Activated CD4-positive, alpha-beta T cell treated with anti-CD3 and anti-CD28 coated beads, Interleukin-2, amount 10 ng/mL, durations not matched to agents 24 days and 14 days (primary cell): Measurements from ENCODE around the gene CACNA2D3. TPM values are rescaled to one million over a fixed set of nuclear protein-coding genes. Genes with fewer than 3 reads are reported as not detected.

ENCODE experiments used
- DNase-seq: peaks from one replicate; pipeline ENCODE4 v3.0.0; 2022
- H3K27ac Mint-ChIP-seq: one replicate; pipeline ENCODE4 v1.8.0; 2022; ENCODE audit warnings: mild to moderate bottlenecking, mixed read lengths
- H3K27me3 Mint-ChIP-seq: one replicate; pipeline ENCODE4 v1.8.0; 2022; ENCODE audit warnings: mixed read lengths
- H3K36me3 Mint-ChIP-seq: one replicate; pipeline ENCODE4 v1.8.0; 2022; ENCODE audit warnings: low read depth, mild to moderate bottlenecking, mixed read lengths
- H3K4me1 Mint-ChIP-seq: one replicate; pipeline ENCODE4 v1.8.0; 2021; ENCODE audit warnings: mixed read lengths
- H3K4me3 Mint-ChIP-seq: one replicate; pipeline ENCODE4 v1.8.0; 2022; ENCODE audit warnings: mild to moderate bottlenecking, moderate library complexity, mixed read lengths
- H3K9me3 Mint-ChIP-seq: one replicate; pipeline ENCODE4 v1.8.0; 2021; ENCODE audit warnings: mixed read lengths
- intact Hi-C: fragments of 100-400 bp; cut with micrococcal nuclease; formaldehyde crosslinking; loops from one replicate; pipeline ENCODE4 v1.15.1; 2023
- total RNA-seq: library from RNA; stranded (reverse); gene quantifications from 2 replicates; pipeline ENCODE4 v1.2.3, GENCODE V29; 2022

The CACNA2D3 gene
- total RNA-seq, 1 donor from 2014 or later = not detected

- intact Hi-C loops = loop anchor here (5.0 to 10.0 kb wide), 2 partner anchors 331 to 1399 kb away; no protein-coding TSS in a partner anchor
- H3K9me3 Mint-ChIP-seq = no peaks in the 10 kb centered on the region
- no peaks in the 10 kb centered on the region for H3K27me3 Mint-ChIP-seq
- H3K4me1 Mint-ChIP-seq = no peaks in the 10 kb centered on the region
- no peak overlapping the region for H3K27ac Mint-ChIP-seq
- H3K4me3 Mint-ChIP-seq = no peak overlapping the region
- peak; percentile 81 for DNase-seq
- no peaks in the 10 kb centered on the region for H3K36me3 Mint-ChIP-seq
These were observed 731.4 kb downstream of the CACNA2D3 start for GRCh38 chr3:54853573-54854404.

GRCh38 chr3:54856271-54856670 lies 733.9 kb downstream of the CACNA2D3 start:
- Mint-ChIP-seq H3K27ac (no peak overlapping the region), H3K4me3 (no peak overlapping the region), H3K36me3 (no peaks in the 10 kb centered on the region), H3K27me3 (no peaks in the 10 kb centered on the region), H3K9me3 (no peaks in the 10 kb centered on the region), H3K4me1 (no peaks in the 10 kb centered on the region)
- intact Hi-C loops = loop anchor here (10.0 kb wide), 1 partner anchor 329 kb away; no protein-coding TSS in a partner anchor
- DNase-seq = no peak

- no peak overlapping the region for H3K27ac Mint-ChIP-seq
- no peaks in the 10 kb centered on the region for H3K27me3 Mint-ChIP-seq
- H3K36me3 Mint-ChIP-seq = no peaks in the 10 kb centered on the region
- H3K4me3 Mint-ChIP-seq = no peak overlapping the region
- H3K4me1 Mint-ChIP-seq = no peaks in the 10 kb centered on the region
- DNase-seq = no peak
- intact Hi-C loops = loop anchor here (10.0 kb wide), 1 partner anchor 327 kb away; no protein-coding TSS in a partner anchor
- no peaks in the 10 kb centered on the region for H3K9me3 Mint-ChIP-seq
These were observed 735.0 kb downstream of the CACNA2D3 start for GRCh38 chr3:54857343-54857742.

GRCh38 chr3:54858093-54858785 lies 735.9 kb downstream of the CACNA2D3 start:
- DNase-seq = no peak
- H3K4me1 Mint-ChIP-seq = no peaks in the 10 kb centered on the region
- intact Hi-C loops = loop anchor here (10.0 kb wide), 1 partner anchor 327 kb away; no protein-coding TSS in a partner anchor
- H3K36me3 Mint-ChIP-seq = no peaks in the 10 kb centered on the region
- H3K4me3 Mint-ChIP-seq = no peak overlapping the region
- no peaks in the 10 kb centered on the region for H3K27me3 Mint-ChIP-seq
- no peak overlapping the region for H3K27ac Mint-ChIP-seq
- no peaks in the 10 kb centered on the region for H3K9me3 Mint-ChIP-seq

- H3K27ac Mint-ChIP-seq = no peak overlapping the region
These were observed 736.8 kb downstream of the CACNA2D3 start for GRCh38 chr3:54859184-54859583.

GRCh38 chr3:54861248-54862067 lies 739.1 kb downstream of the CACNA2D3 start:
- H3K27ac Mint-ChIP-seq = no peak overlapping the region
- no peaks in the 10 kb centered on the region for H3K9me3 Mint-ChIP-seq
- no peak for DNase-seq
- intact Hi-C loops = no loop called here
- no peaks in the 10 kb centered on the region for H3K27me3 Mint-ChIP-seq
- no peaks in the 10 kb centered on the region for H3K36me3 Mint-ChIP-seq
- H3K4me3 Mint-ChIP-seq = no peak overlapping the region
- no peaks in the 10 kb centered on the region for H3K4me1 Mint-ChIP-seq

More at GRCh38 chr3:54859184-54859583, 736.8 kb downstream of the CACNA2D3 start:
- intact Hi-C loops = loop anchor here (10.0 kb wide), 1 partner anchor 326 kb away; no protein-coding TSS in a partner anchor
- H3K36me3 Mint-ChIP-seq = no peaks in the 10 kb centered on the region
- H3K4me1 Mint-ChIP-seq = no peaks in the 10 kb centered on the region
- no peak for DNase-seq
- H3K4me3 Mint-ChIP-seq = no peak overlapping the region
- H3K27me3 Mint-ChIP-seq = no peaks in the 10 kb centered on the region
- no peaks in the 10 kb centered on the region for H3K9me3 Mint-ChIP-seq

- Mint-ChIP-seq H3K27me3 (no peaks in the 10 kb centered on the region), H3K4me1 (no peaks in the 10 kb centered on the region)
These were observed 740.2 kb downstream of the CACNA2D3 start for GRCh38 chr3:54862526-54862925.

GRCh38 chr3:54863366-54863765 lies 741.0 kb downstream of the CACNA2D3 start:
- no peak for DNase-seq
- Mint-ChIP-seq H3K4me1 (no peaks in the 10 kb centered on the region), H3K36me3 (no peaks in the 10 kb centered on the region), H3K27ac (no peak overlapping the region), H3K9me3 (no peaks in the 10 kb centered on the region), H3K4me3 (no peak overlapping the region), H3K27me3 (no peaks in the 10 kb centered on the region)
- intact Hi-C loops = no loop called here

More at GRCh38 chr3:54862526-54862925, 740.2 kb downstream of the CACNA2D3 start:
- H3K27ac Mint-ChIP-seq = no peak overlapping the region
- no peaks in the 10 kb centered on the region for H3K9me3 Mint-ChIP-seq
- H3K4me3 Mint-ChIP-seq = no peak overlapping the region
- intact Hi-C loops = no loop called here
- no peak for DNase-seq
- no peaks in the 10 kb centered on the region for H3K36me3 Mint-ChIP-seq

- Mint-ChIP-seq H3K4me3 (no peak overlapping the region), H3K9me3 (no peaks in the 10 kb centered on the region), H3K27ac (no peak overlapping the region), H3K27me3 (no peaks in the 10 kb centered on the region), H3K36me3 (no peaks in the 10 kb centered on the region), H3K4me1 (no peaks in the 10 kb centered on the region)
- no peak for DNase-seq
- intact Hi-C loops = no loop called here
These were observed 741.4 kb downstream of the CACNA2D3 start for GRCh38 chr3:54863786-54864185.

GRCh38 chr3:54865316-54865715 lies 743.0 kb downstream of the CACNA2D3 start:
- no peaks in the 10 kb centered on the region for H3K9me3 Mint-ChIP-seq
- H3K27me3 Mint-ChIP-seq = no peaks in the 10 kb centered on the region
- intact Hi-C loops = no loop called here
- H3K4me1 Mint-ChIP-seq = no peaks in the 10 kb centered on the region
- no peaks in the 10 kb centered on the region for H3K36me3 Mint-ChIP-seq
- no peak overlapping the region for H3K27ac Mint-ChIP-seq
- DNase-seq = no peak
- no peak overlapping the region for H3K4me3 Mint-ChIP-seq

GRCh38 chr3:54866251-54866650 lies 743.9 kb downstream of the CACNA2D3 start:
- no peaks in the 10 kb centered on the region for H3K9me3 Mint-ChIP-seq
- no peaks in the 10 kb centered on the region for H3K36me3 Mint-ChIP-seq
- no peak for DNase-seq
- H3K27me3 Mint-ChIP-seq = no peaks in the 10 kb centered on the region
- no peak overlapping the region for H3K27ac Mint-ChIP-seq
- no peak overlapping the region for H3K4me3 Mint-ChIP-seq
- H3K4me1 Mint-ChIP-seq = no peaks in the 10 kb centered on the region
- intact Hi-C loops = no loop called here

GRCh38 chr3:54870423-54870822 lies 748.1 kb downstream of the CACNA2D3 start:
- no peak overlapping the region for H3K27ac Mint-ChIP-seq
- intact Hi-C loops = no loop called here
- no peak for DNase-seq
- no peak overlapping the region for H3K4me3 Mint-ChIP-seq
- no peaks in the 10 kb centered on the region for H3K27me3 Mint-ChIP-seq
- H3K4me1 Mint-ChIP-seq = no peaks in the 10 kb centered on the region
- H3K9me3 Mint-ChIP-seq = no peaks in the 10 kb centered on the region
- H3K36me3 Mint-ChIP-seq = no peaks in the 10 kb centered on the region

GRCh38 chr3:54871867-54872266 lies 749.5 kb downstream of the CACNA2D3 start:
- Mint-ChIP-seq H3K27ac (no peak overlapping the region), H3K4me1 (no peaks in the 10 kb centered on the region), H3K9me3 (no peaks in the 10 kb centered on the region), H3K4me3 (no peak overlapping the region), H3K27me3 (no peaks in the 10 kb centered on the region), H3K36me3 (no peaks in the 10 kb centered on the region)
- no peak for DNase-seq
- intact Hi-C loops = no loop called here
